HepG2 (cell line): ENCODE measurements around the gene THBS1.

Source experiments
- CBFB ChIP-seq: sonication (generic); formaldehyde crosslinking; IDR thresholded peaks from 2 replicates; pipeline ENCODE4 v1.4.0; 2020; ENCODE audit warnings: missing genetic modification reagents
- CEBPG ChIP-seq: IDR thresholded peaks from 2 replicates; pipeline ENCODE4 v1.6.1; 2016
- CTCF ChIP-seq: sonication (generic); formaldehyde crosslinking; IDR thresholded peaks from 2 replicates; pipeline ENCODE4 v1.5.0; 2020; ENCODE audit warnings: mild to moderate bottlenecking, missing genetic modification reagents, moderate library complexity
- ETV5 ChIP-seq: IDR thresholded peaks from 2 replicates; pipeline ENCODE4 v1.6.1; 2018; ENCODE audit warnings: missing biosample characterization, missing genetic modification reagents, inconsistent platforms, borderline replicate concordance
- EZH2 ChIP-seq: conservative IDR thresholded peaks from 2 replicates; pipeline ENCODE4 v1.6.1; 2012; ENCODE audit warnings: mild to moderate bottlenecking, low read depth, low read length, moderate library complexity
- HDAC6 ChIP-seq: fragments of 200-600 bp; sonication (generic); IDR thresholded peaks from 2 replicates; pipeline ENCODE4 v1.7.0; 2017; ENCODE audit warnings: mild to moderate bottlenecking, antibody characterized with exemption, low read length, low read depth
- HOXA7 ChIP-seq: sonication (generic); formaldehyde crosslinking; IDR thresholded peaks from 2 replicates; pipeline ENCODE4 v1.8.1; 2022; ENCODE audit warnings: mild to moderate bottlenecking, missing genetic modification reagents, moderate library complexity
- IRF2 ChIP-seq: IDR thresholded peaks from 2 replicates; pipeline ENCODE4 v1.6.1; 2018; ENCODE audit warnings: missing genetic modification reagents, missing compliant biosample characterization
- NR3C1 ChIP-seq: sonication (generic); formaldehyde crosslinking; IDR thresholded peaks from 2 replicates; pipeline ENCODE4 v1.4.0; 2020; ENCODE audit warnings: missing genetic modification reagents
- WIZ ChIP-seq: sonication (generic); formaldehyde crosslinking; IDR thresholded peaks from 2 replicates; pipeline ENCODE4 v1.5.1; 2020; ENCODE audit warnings: mild to moderate bottlenecking, missing genetic modification reagents
- ZBTB49 ChIP-seq: sonication (generic); formaldehyde crosslinking; IDR thresholded peaks from 2 replicates; pipeline ENCODE4 v1.4.0; 2020; ENCODE audit warnings: missing genetic modification reagents, borderline replicate concordance
- ZNF235 ChIP-seq: sonication (generic); formaldehyde crosslinking; IDR thresholded peaks from 2 replicates; pipeline ENCODE4 v1.8.1; 2023; ENCODE audit warnings: mild to moderate bottlenecking, missing genetic modification reagents, borderline replicate concordance
- ZNF513 ChIP-seq: sonication (generic); formaldehyde crosslinking; conservative IDR thresholded peaks from 2 replicates; pipeline ENCODE4 v1.5.0; 2020; ENCODE audit warnings: missing genetic modification reagents
- ZNF546 ChIP-seq: sonication (generic); formaldehyde crosslinking; conservative IDR thresholded peaks from 2 replicates; pipeline ENCODE4 v1.8.1; 2023; ENCODE audit warnings: mild to moderate bottlenecking, missing genetic modification reagents

GRCh38 chr15:39543651-39544050, 37.2 kb upstream of the THBS1 start:
- TF ChIP-seq HDAC6 = no peak
- TF ChIP-seq EZH2 = no peak
- no peak for TF ChIP-seq ETV5
- TF ChIP-seq CEBPG (CRISPR knock-in tag) = no peak
- no peak for TF ChIP-seq HOXA7 (CRISPR knock-in tag)
- no peak for TF ChIP-seq ZBTB49
- no peak for TF ChIP-seq CBFB
- no peak for TF ChIP-seq IRF2 (CRISPR knock-in tag)
- no peak for TF ChIP-seq CTCF (CRISPR knock-in tag)
- no peak for TF ChIP-seq ZNF235 (CRISPR knock-in tag)
- TF ChIP-seq WIZ (CRISPR knock-in tag) = no peak
- no peak for TF ChIP-seq ZNF513
- TF ChIP-seq ZNF546 = no peak
- no peak for TF ChIP-seq NR3C1 (CRISPR knock-in tag)
